22Rv1 (cell line): Measurements from ENCODE around the gene SAMD4A.

Source experiments
- H3K27ac ChIP-seq: fragments of 450-650 bp; 2 replicates; pipeline ENCODE4 v1.5.1; 2017
- ZFX ChIP-seq: fragments of 450-650 bp; IDR thresholded peaks from 2 replicates; pipeline ENCODE4 v1.6.1; 2017; ENCODE audit warnings: antibody characterized with exemption, borderline replicate concordance
- TF ChIP-seq, protein P1 (sequence below): fragments of 450-650 bp; IDR thresholded peaks from 2 replicates; pipeline ENCODE4 v1.5.1; 2017; ENCODE audit warnings: mild to moderate bottlenecking

SAMD4A gene

GRCh38 chr14:54814076-54814475, 247.1 kb downstream of the SAMD4A start:
- TF ChIP-seq ZFX = no peak
- TF ChIP-seq, protein P1, sequence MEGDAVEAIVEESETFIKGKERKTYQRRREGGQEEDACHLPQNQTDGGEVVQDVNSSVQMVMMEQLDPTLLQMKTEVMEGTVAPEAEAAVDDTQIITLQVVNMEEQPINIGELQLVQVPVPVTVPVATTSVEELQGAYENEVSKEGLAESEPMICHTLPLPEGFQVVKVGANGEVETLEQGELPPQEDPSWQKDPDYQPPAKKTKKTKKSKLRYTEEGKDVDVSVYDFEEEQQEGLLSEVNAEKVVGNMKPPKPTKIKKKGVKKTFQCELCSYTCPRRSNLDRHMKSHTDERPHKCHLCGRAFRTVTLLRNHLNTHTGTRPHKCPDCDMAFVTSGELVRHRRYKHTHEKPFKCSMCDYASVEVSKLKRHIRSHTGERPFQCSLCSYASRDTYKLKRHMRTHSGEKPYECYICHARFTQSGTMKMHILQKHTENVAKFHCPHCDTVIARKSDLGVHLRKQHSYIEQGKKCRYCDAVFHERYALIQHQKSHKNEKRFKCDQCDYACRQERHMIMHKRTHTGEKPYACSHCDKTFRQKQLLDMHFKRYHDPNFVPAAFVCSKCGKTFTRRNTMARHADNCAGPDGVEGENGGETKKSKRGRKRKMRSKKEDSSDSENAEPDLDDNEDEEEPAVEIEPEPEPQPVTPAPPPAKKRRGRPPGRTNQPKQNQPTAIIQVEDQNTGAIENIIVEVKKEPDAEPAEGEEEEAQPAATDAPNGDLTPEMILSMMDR = peak; percentile 34
- no peak overlapping the region for H3K27ac ChIP-seq

DNA sequence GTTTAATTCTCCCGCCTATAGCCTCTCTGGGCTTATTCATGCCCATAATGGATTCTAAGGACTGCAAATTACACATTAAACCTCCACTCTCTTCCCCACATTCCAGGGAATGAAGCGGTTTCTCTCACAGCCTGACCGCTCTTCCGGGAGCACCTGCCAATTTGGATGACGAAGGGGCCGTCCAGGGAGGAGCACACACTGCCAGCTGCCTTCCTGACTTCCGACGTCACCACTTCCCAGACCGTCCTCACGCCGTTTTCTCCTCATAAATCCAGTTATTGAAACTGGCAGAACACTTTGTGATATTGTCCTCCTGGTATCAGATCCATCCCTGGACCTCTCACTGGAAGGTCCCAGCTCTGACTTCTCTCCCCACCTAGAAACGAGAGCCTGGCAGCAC, 248.1 kb downstream of the SAMD4A start:
- no peak for TF ChIP-seq ZFX
- TF ChIP-seq, protein P1 = no peak
- H3K27ac ChIP-seq = no peak overlapping the region

GRCh38 chr14:54815515-54815914, 248.6 kb downstream of the SAMD4A start:
- H3K27ac ChIP-seq = no peak overlapping the region
- TF ChIP-seq, protein P1 = no peak
- TF ChIP-seq ZFX = no peak

DNA sequence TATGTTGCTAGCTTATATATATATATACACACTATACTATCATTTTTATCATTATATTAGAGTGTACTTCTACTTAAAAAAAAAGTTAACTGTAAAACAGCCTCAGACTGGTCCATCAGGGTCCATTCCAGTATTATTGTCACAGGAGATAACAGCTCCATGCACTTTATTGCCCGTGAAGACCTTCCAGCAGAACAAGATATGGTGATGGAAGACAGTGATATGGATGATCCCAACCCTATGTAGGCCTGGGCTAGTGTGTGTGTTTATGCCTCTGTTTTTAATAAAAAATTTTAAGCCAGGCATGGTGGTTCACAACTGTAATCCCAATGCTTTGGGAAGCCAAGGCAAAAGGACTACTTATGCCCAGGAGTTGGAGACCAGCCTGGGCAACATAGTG, 249.5 kb downstream of the SAMD4A start:
- TF ChIP-seq, protein P1 = no peak
- no peak for TF ChIP-seq ZFX
- H3K27ac ChIP-seq = no peak overlapping the region

GRCh38 chr14:54817506-54817905, 250.6 kb downstream of the SAMD4A start:
- H3K27ac ChIP-seq = no peak overlapping the region
- TF ChIP-seq, protein P1 = no peak
- TF ChIP-seq ZFX = no peak

- TF ChIP-seq, protein P1 = no peak
- no peak for TF ChIP-seq ZFX
- no peak overlapping the region for H3K27ac ChIP-seq
Observed at GRCh38 chr14:54818201-54819133, 251.5 kb downstream of the SAMD4A start.

DNA sequence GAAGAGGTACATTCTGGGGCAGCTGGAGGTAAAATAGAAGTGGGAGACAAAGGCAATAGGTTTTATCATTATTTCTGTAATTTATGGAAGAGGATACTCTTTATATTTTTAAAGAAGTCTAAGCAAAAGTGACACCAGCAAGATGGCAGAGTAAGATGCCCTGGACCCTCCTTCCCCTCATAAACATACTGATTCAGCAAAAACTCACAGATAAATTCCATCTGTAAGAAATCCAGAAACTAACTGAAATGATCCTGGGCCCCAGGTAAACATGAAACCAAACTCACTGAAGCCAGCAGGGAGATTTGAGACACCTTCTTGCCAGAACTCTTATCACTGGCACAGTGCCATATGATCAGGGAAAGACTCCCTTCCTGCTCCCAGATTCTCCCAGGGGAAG, 255.8 kb downstream of the SAMD4A start:
- no peak overlapping the region for H3K27ac ChIP-seq
- no peak for TF ChIP-seq ZFX
- TF ChIP-seq, protein P1 = no peak
